Activated CD4-positive, alpha-beta T cell treated with anti-CD3 and anti-CD28 coated beads for 36 hours (primary cell): ENCODE measurements around the gene PIK3R5. TPM values are rescaled to one million over a fixed set of nuclear protein-coding genes. Genes with fewer than 3 reads are reported as not detected.

Experiments used
- ATAC-seq: fragments of 200-7000 bp; cut with Tn5 transposase; one replicate; pipeline ENCODE4 v1.10.0; 2021; ENCODE audit warnings: mild to moderate bottlenecking, moderate library complexity
- CTCF ChIA-PET: fragments of 350-600 bp; sonication (Branson Sonifier 250); formaldehyde crosslinking; loops from one replicate; lab custom pipeline; 2021; ENCODE audit warnings: antibody characterized with exemption; lab: Charles Lee
- POLR2A ChIA-PET: fragments of 350-600 bp; sonication (Branson Sonifier 250); formaldehyde crosslinking; loops from one replicate; lab custom pipeline; 2021; ENCODE audit warnings: antibody characterized with exemption, inconsistent platforms; lab: Charles Lee
- DNase-seq: peaks from one replicate; pipeline ENCODE4 v3.0.0-alpha.2; 2020
- H3K27ac Mint-ChIP-seq: one replicate; pipeline ENCODE4 v1.8.0; 2021; ENCODE audit warnings: mixed read lengths
- H3K27me3 Mint-ChIP-seq: one replicate; pipeline ENCODE4 v1.8.0; 2021; ENCODE audit warnings: mixed read lengths
- H3K36me3 Mint-ChIP-seq: one replicate; pipeline ENCODE4 v1.8.0; 2021; ENCODE audit warnings: low read depth, mixed read lengths
- H3K4me1 Mint-ChIP-seq: one replicate; pipeline ENCODE4 v1.8.0; 2021; ENCODE audit warnings: mixed read lengths
- H3K4me3 Mint-ChIP-seq: one replicate; pipeline ENCODE4 v1.8.0; 2021; ENCODE audit warnings: mild to moderate bottlenecking, moderate library complexity, mixed read lengths
- H3K9me3 Mint-ChIP-seq: one replicate; pipeline ENCODE4 v1.8.0; 2021; ENCODE audit warnings: low read depth, mixed read lengths
- intact Hi-C, 2 experiments: fragments of 100-400 bp; cut with DNase I in 1 of 2; cut with micrococcal nuclease in 1 of 2; formaldehyde crosslinking; loops; one replicate each; pipeline versions ENCODE4 v1.14.2 to v1.15.1; 2022 to 2024; cut with DNase I, micrococcal nuclease
- total RNA-seq, 2 experiments: library from RNA; stranded (reverse); gene quantifications; one replicate each; pipeline ENCODE4 v1.2.3, GENCODE V29; 2021

Gene PIK3R5
- total RNA-seq, 2 experiments from 2014 or later, result 20.4 to 29.2 TPM

GRCh38 chr17:8877984-8878383, 87.5 kb downstream of the PIK3R5 start:
- no peak for DNase-seq
- intact Hi-C loops, result no loop called here
- H3K4me1 Mint-ChIP-seq, result no peaks in the 10 kb centered on the region
- ChIA-PET CTCF (no interaction called here), POLR2A (no interaction called here)
- H3K27ac Mint-ChIP-seq, result peak overlapping the region; percentile 44
- no peaks in the 10 kb centered on the region for H3K9me3 Mint-ChIP-seq
- H3K36me3 Mint-ChIP-seq, result peaks cover 16% of the 10 kb centered on the region
- no peaks in the 10 kb centered on the region for H3K27me3 Mint-ChIP-seq
- H3K4me3 Mint-ChIP-seq, result no peak overlapping the region
- ATAC-seq, result no peak

GRCh38 chr17:8875957-8876356, 89.5 kb downstream of the PIK3R5 start:
- no peaks in the 10 kb centered on the region for H3K9me3 Mint-ChIP-seq
- H3K27me3 Mint-ChIP-seq, result no peaks in the 10 kb centered on the region
- ChIA-PET POLR2A (no interaction called here), CTCF (interaction anchor here (0.5 to 1.2 kb wide), 3 partner anchors 11 to 70 kb away, joined by 3 read pairs; no protein-coding TSS in a partner anchor)
- intact Hi-C loops, result no loop called here
- peaks cover 7% of the 10 kb centered on the region for H3K36me3 Mint-ChIP-seq
- H3K4me1 Mint-ChIP-seq, result no peaks in the 10 kb centered on the region
- DNase-seq, result no peak
- no peak overlapping the region for H3K27ac Mint-ChIP-seq
- H3K4me3 Mint-ChIP-seq, result no peak overlapping the region
- peak; percentile 49 for ATAC-seq

GRCh38 chr17:8875436-8875835, 90.1 kb downstream of the PIK3R5 start:
- POLR2A ChIA-PET, result no interaction called here
- DNase-seq, result no peak
- CTCF ChIA-PET, result interaction anchor here (0.5 to 1.2 kb wide), 2 partner anchors 12 to 25 kb away, joined by 3 read pairs; no protein-coding TSS in a partner anchor
- Mint-ChIP-seq H3K36me3 (peaks cover 7% of the 10 kb centered on the region), H3K9me3 (no peaks in the 10 kb centered on the region), H3K27me3 (no peaks in the 10 kb centered on the region), H3K4me3 (no peak overlapping the region), H3K4me1 (no peaks in the 10 kb centered on the region), H3K27ac (no peak overlapping the region)
- no peak for ATAC-seq
- intact Hi-C loops, result no loop called here

- intact Hi-C loops, result no loop called here
- Mint-ChIP-seq H3K27ac (no peak overlapping the region), H3K4me3 (no peak overlapping the region), H3K27me3 (no peaks in the 10 kb centered on the region), H3K9me3 (no peaks in the 10 kb centered on the region), H3K4me1 (peaks cover 2% of the 10 kb centered on the region), H3K36me3 (peaks cover 6% of the 10 kb centered on the region)
- POLR2A ChIA-PET, result interaction anchor here (0.8 kb wide), 1 partner anchor 41 kb away, joined by 3 read pairs; no protein-coding TSS in a partner anchor
- DNase-seq, result no peak
- no peak for ATAC-seq
- CTCF ChIA-PET, result interaction anchor here (1.1 kb wide), 1 partner anchor 21 kb away, joined by 3 read pairs; no protein-coding TSS in a partner anchor
Observed at GRCh38 chr17:8873801-8874715, 91.4 kb downstream of the PIK3R5 start.

GRCh38 chr17:8872705-8873435, 92.6 kb downstream of the PIK3R5 start:
- no peaks in the 10 kb centered on the region for H3K27me3 Mint-ChIP-seq
- no peak for DNase-seq
- H3K4me3 Mint-ChIP-seq, result no peak overlapping the region
- ChIA-PET POLR2A (interaction anchor here (0.8 kb wide), 1 partner anchor 40 kb away, joined by 3 read pairs; no protein-coding TSS in a partner anchor), CTCF (interaction anchor here (0.6 to 1.1 kb wide), 2 partner anchors 22 to 68 kb away, joined by 3 read pairs; no protein-coding TSS in a partner anchor)
- H3K27ac Mint-ChIP-seq, result no peak overlapping the region
- intact Hi-C loops, result no loop called here
- H3K9me3 Mint-ChIP-seq, result no peaks in the 10 kb centered on the region
- H3K4me1 Mint-ChIP-seq, result peaks cover 13% of the 10 kb centered on the region
- no peak for ATAC-seq
- peaks cover 4% of the 10 kb centered on the region for H3K36me3 Mint-ChIP-seq

- Mint-ChIP-seq H3K9me3 (no peaks in the 10 kb centered on the region), H3K4me3 (no peak overlapping the region), H3K4me1 (peaks cover 20% of the 10 kb centered on the region), H3K27ac (no peak overlapping the region), H3K27me3 (no peaks in the 10 kb centered on the region), H3K36me3 (no peaks in the 10 kb centered on the region)
- ATAC-seq (no peak), DNase-seq (no peak)
- CTCF ChIA-PET, result interaction anchor here (0.6 to 0.8 kb wide), 3 partner anchors 14 to 461 kb away, joined by 3 read pairs; no protein-coding TSS in a partner anchor
- intact Hi-C loops, result no loop called here
- POLR2A ChIA-PET, result no interaction called here
Observed at GRCh38 chr17:8872036-8872704, 93.3 kb downstream of the PIK3R5 start.

GRCh38 chr17:8871081-8871581, 94.4 kb downstream of the PIK3R5 start:
- POLR2A ChIA-PET, result no interaction called here
- Mint-ChIP-seq H3K27ac (no peak overlapping the region), H3K36me3 (no peaks in the 10 kb centered on the region), H3K27me3 (no peaks in the 10 kb centered on the region), H3K4me3 (no peak overlapping the region), H3K4me1 (peaks cover 27% of the 10 kb centered on the region), H3K9me3 (no peaks in the 10 kb centered on the region)
- no peak for DNase-seq
- CTCF ChIA-PET, result no interaction called here
- intact Hi-C loops, result no loop called here
- no peak for ATAC-seq

- ATAC-seq, result no peak
- Mint-ChIP-seq H3K4me1 (peaks cover 27% of the 10 kb centered on the region), H3K36me3 (no peaks in the 10 kb centered on the region), H3K9me3 (no peaks in the 10 kb centered on the region), H3K4me3 (no peak overlapping the region), H3K27ac (no peak overlapping the region), H3K27me3 (no peaks in the 10 kb centered on the region)
- DNase-seq, result no peak
- intact Hi-C loops, result no loop called here
- CTCF ChIA-PET, result no interaction called here
- POLR2A ChIA-PET, result no interaction called here
Observed at GRCh38 chr17:8870406-8871040, 95.0 kb downstream of the PIK3R5 start.

GRCh38 chr17:8869114-8869815, 96.2 kb downstream of the PIK3R5 start:
- DNase-seq (no peak), ATAC-seq (no peak)
- peaks cover 27% of the 10 kb centered on the region for H3K4me1 Mint-ChIP-seq
- ChIA-PET POLR2A (no interaction called here), CTCF (interaction anchor here (0.7 to 1.2 kb wide), 4 partner anchors 23 to 129 kb away, joined by 3 to 4 read pairs (median 3); no protein-coding TSS in a partner anchor)
- H3K27me3 Mint-ChIP-seq, result no peaks in the 10 kb centered on the region
- intact Hi-C loops, result no loop called here
- H3K9me3 Mint-ChIP-seq, result no peaks in the 10 kb centered on the region
- no peak overlapping the region for H3K27ac Mint-ChIP-seq
- H3K4me3 Mint-ChIP-seq, result no peak overlapping the region
- no peaks in the 10 kb centered on the region for H3K36me3 Mint-ChIP-seq

GRCh38 chr17:8868529-8868951, 97.0 kb downstream of the PIK3R5 start:
- peak; percentile 39 for DNase-seq
- H3K27me3 Mint-ChIP-seq, result no peaks in the 10 kb centered on the region
- ChIA-PET POLR2A (no interaction called here), CTCF (interaction anchor here (0.7 to 1.2 kb wide), 4 partner anchors 24 to 130 kb away, joined by 3 to 4 read pairs (median 3); no protein-coding TSS in a partner anchor)
- no peaks in the 10 kb centered on the region for H3K36me3 Mint-ChIP-seq
- no peaks in the 10 kb centered on the region for H3K9me3 Mint-ChIP-seq
- H3K4me1 Mint-ChIP-seq, result peaks cover 27% of the 10 kb centered on the region
- ATAC-seq, result peak; percentile 89
- H3K27ac Mint-ChIP-seq, result peak overlapping the region; percentile 32
- no peak overlapping the region for H3K4me3 Mint-ChIP-seq
- intact Hi-C loops, result no loop called here
